Ovary (tissue), 3 donors: ENCODE measurements around the gene NCOR1.

Source experiments
- EP300 ChIP-seq: sonication (generic); formaldehyde crosslinking; IDR thresholded peaks from one replicate; pipeline ENCODE4 v1.6.1; 2017; ENCODE audit warnings: antibody characterized with exemption
- TF ChIP-seq, protein P1 (sequence below), 3 donors: fragments of 450-650 bp in 2 of 3; fragments of 200-600 bp in 1 of 3; IDR thresholded peaks; one replicate each; pipeline versions ENCODE4 v1.5.1 to v1.8.0; 2016 to 2022; ENCODE audit warnings: antibody characterized with exemption in 3 of 3, mild to moderate bottlenecking in 1 of 3
- donor health status: DM: no; HTN: no; CAD: no.

GRCh38 chr17:16005636-16006035 lies 209.7 kb downstream of the NCOR1 start:
- TF ChIP-seq, protein P1, sequence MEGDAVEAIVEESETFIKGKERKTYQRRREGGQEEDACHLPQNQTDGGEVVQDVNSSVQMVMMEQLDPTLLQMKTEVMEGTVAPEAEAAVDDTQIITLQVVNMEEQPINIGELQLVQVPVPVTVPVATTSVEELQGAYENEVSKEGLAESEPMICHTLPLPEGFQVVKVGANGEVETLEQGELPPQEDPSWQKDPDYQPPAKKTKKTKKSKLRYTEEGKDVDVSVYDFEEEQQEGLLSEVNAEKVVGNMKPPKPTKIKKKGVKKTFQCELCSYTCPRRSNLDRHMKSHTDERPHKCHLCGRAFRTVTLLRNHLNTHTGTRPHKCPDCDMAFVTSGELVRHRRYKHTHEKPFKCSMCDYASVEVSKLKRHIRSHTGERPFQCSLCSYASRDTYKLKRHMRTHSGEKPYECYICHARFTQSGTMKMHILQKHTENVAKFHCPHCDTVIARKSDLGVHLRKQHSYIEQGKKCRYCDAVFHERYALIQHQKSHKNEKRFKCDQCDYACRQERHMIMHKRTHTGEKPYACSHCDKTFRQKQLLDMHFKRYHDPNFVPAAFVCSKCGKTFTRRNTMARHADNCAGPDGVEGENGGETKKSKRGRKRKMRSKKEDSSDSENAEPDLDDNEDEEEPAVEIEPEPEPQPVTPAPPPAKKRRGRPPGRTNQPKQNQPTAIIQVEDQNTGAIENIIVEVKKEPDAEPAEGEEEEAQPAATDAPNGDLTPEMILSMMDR (IDR thresholded peaks at IDR 0.05) = no peak
- TF ChIP-seq EP300 = no peak
